ENCODE results near the gene GLYATL2. TPM values are rescaled to one million over a fixed set of nuclear protein-coding genes. Genes with fewer than 3 reads are reported as not detected.

The GLYATL2 gene
- total RNA-seq: 3.4 TPM

GRCh38 chr11:58844361-58845005 lies at the start of gene GLYATL2:
TSS of gene GLYATL2 (minus strand) at chr11:58844704. CDS start at chr11:58839612, 5,092 bp downstream.

Other genes with a start within 250 kb of the GLYATL2 start
- gene CNTF, start 222.0 kb downstream of the GLYATL2 start, total RNA-seq: 5.6 TPM
- gene GLYAT, start 112.8 kb downstream of the GLYATL2 start, total RNA-seq: not detected
- 0.94 TPM for gene GLYATL1, start 94.8 kb upstream of the GLYATL2 start, total RNA-seq
- gene GLYATL1B, start 241.6 kb upstream of the GLYATL2 start, total RNA-seq: not detected

All from parietal lobe (tissue), 1 donor.